Skeletal muscle tissue (tissue), 4 donors: ENCODE data around the gene POU2F1. TPM values are rescaled to one million over a fixed set of nuclear protein-coding genes. Genes with fewer than 3 reads are reported as not detected.

Experiments used
- H3K27ac ChIP-seq: one replicate; pipeline ENCODE4 v1.7.0; 2013; ENCODE audit warnings: mild to moderate bottlenecking, low read depth, low read length, inconsistent platforms
- H3K27me3 ChIP-seq, 3 donors: one replicate each; pipeline ENCODE4 v1.7.0; 2013; ENCODE audit warnings: low read length in 3 of 3; ENCODE audit not compliant: control insufficient read depth in 3 of 3, insufficient read depth in 3 of 3
- H3K36me3 ChIP-seq, 3 donors: one replicate each; pipeline ENCODE4 v1.7.0; 2013; ENCODE audit warnings: low read length in 3 of 3; ENCODE audit not compliant: control insufficient read depth in 3 of 3, insufficient read depth in 3 of 3
- H3K4me1 ChIP-seq, 3 donors: one replicate each; pipeline ENCODE4 v1.7.0; 2013; ENCODE audit warnings: low read length in 3 of 3, mild to moderate bottlenecking in 3 of 3; ENCODE audit not compliant: control insufficient read depth in 3 of 3, insufficient read depth in 3 of 3
- H3K4me3 ChIP-seq, 3 donors: one replicate each; pipeline ENCODE4 v1.7.0; 2013; ENCODE audit warnings: low read length in 3 of 3
- H3K9ac ChIP-seq, 3 donors: one replicate each; pipeline ENCODE4 v1.7.0; 2013; ENCODE audit warnings: low read length in 3 of 3, mild to moderate bottlenecking in 3 of 3, moderate library complexity in 2 of 3, low read depth in 1 of 3
- H3K9me3 ChIP-seq, 3 donors: one replicate each; pipeline ENCODE4 v1.7.0; 2013; ENCODE audit warnings: low read length in 3 of 3; ENCODE audit not compliant: control insufficient read depth in 3 of 3
- total RNA-seq: library from RNA; depleted of rRNA; stranded (reverse); fragments of >200 nt; gene quantifications from one replicate; pipeline ENCODE4 v1.2.3, GENCODE V29; 2014
- donor health status: Osteomylitis.

The POU2F1 gene
- total RNA-seq, 1 donor from 2014 or later = 11.5 TPM

GRCh38 chr1:167418391-167418790 lies 197.7 kb downstream of the POU2F1 start:
- H3K27ac ChIP-seq = no peak overlapping the region
- no peaks in the 10 kb centered on the region for H3K4me1 ChIP-seq
- no peaks in the 10 kb centered on the region for H3K27me3 ChIP-seq

GRCh38 chr1:167419245-167419644 lies 198.6 kb downstream of the POU2F1 start:
- Histone ChIP-seq H3K4me3 (no peak overlapping the region), H3K9ac (no peak overlapping the region), H3K27me3 (no peaks in the 10 kb centered on the region), H3K27ac (no peak overlapping the region), H3K9me3 (no peaks in the 10 kb centered on the region), H3K4me1 (no peaks in the 10 kb centered on the region), H3K36me3 (peaks cover 7 to 15% (median 15%) of the 10 kb centered on the region in 3 donors)

More at GRCh38 chr1:167418391-167418790, 197.7 kb downstream of the POU2F1 start:
- Histone ChIP-seq H3K4me3 (no peak overlapping the region), H3K36me3 (peaks cover 7 to 17% (median 17%) of the 10 kb centered on the region in 3 donors), H3K9ac (no peak overlapping the region), H3K9me3 (no peaks in the 10 kb centered on the region)

- H3K9me3 ChIP-seq = no peaks in the 10 kb centered on the region
- H3K9ac ChIP-seq = no peak overlapping the region
- no peak overlapping the region for H3K4me3 ChIP-seq
- no peak overlapping the region for H3K27ac ChIP-seq
- peaks cover 5 to 9% (median 7%) of the 10 kb centered on the region in 3 donors for H3K36me3 ChIP-seq
- no peaks in the 10 kb centered on the region for H3K27me3 ChIP-seq
- no peaks in the 10 kb centered on the region for H3K4me1 ChIP-seq
These were observed 199.8 kb downstream of the POU2F1 start for GRCh38 chr1:167420510-167420909.

- Histone ChIP-seq H3K4me1 (no peaks in the 10 kb centered on the region), H3K9me3 (no peaks in the 10 kb centered on the region), H3K36me3 (no peaks in the 10 kb centered on the region), H3K4me3 (no peak overlapping the region), H3K27me3 (no peaks in the 10 kb centered on the region), H3K9ac (no peak overlapping the region), H3K27ac (no peak overlapping the region)
These were observed 203.3 kb downstream of the POU2F1 start for GRCh38 chr1:167423684-167424619.

GRCh38 chr1:167425482-167425881 lies 204.8 kb downstream of the POU2F1 start:
- Histone ChIP-seq H3K9me3 (no peaks in the 10 kb centered on the region), H3K36me3 (no peaks in the 10 kb centered on the region), H3K4me3 (no peak overlapping the region), H3K27me3 (no peaks in the 10 kb centered on the region), H3K9ac (no peak overlapping the region), H3K4me1 (no peaks in the 10 kb centered on the region), H3K27ac (no peak overlapping the region)

GRCh38 chr1:167426716-167427115 lies 206.0 kb downstream of the POU2F1 start:
- H3K4me3 ChIP-seq = no peak overlapping the region
- no peaks in the 10 kb centered on the region for H3K27me3 ChIP-seq
- no peaks in the 10 kb centered on the region for H3K9me3 ChIP-seq
- no peaks in the 10 kb centered on the region for H3K36me3 ChIP-seq
- no peak overlapping the region for H3K27ac ChIP-seq
- H3K4me1 ChIP-seq = no peaks in the 10 kb centered on the region
- no peak overlapping the region for H3K9ac ChIP-seq

GRCh38 chr1:167427848-167428247 lies 207.2 kb downstream of the POU2F1 start:
- peak overlapping the region; percentile 45 for H3K27ac ChIP-seq
- no peaks in the 10 kb centered on the region for H3K9me3 ChIP-seq
- H3K4me3 ChIP-seq = no peak overlapping the region
- no peaks in the 10 kb centered on the region for H3K36me3 ChIP-seq
- H3K9ac ChIP-seq = no peak overlapping the region
- no peaks in the 10 kb centered on the region for H3K27me3 ChIP-seq
- H3K4me1 ChIP-seq = no peaks in the 10 kb centered on the region

- no peaks in the 10 kb centered on the region for H3K4me1 ChIP-seq
- no peaks in the 10 kb centered on the region for H3K9me3 ChIP-seq
- no peaks in the 10 kb centered on the region for H3K27me3 ChIP-seq
- H3K27ac ChIP-seq = peak overlapping the region; percentile 45
- no peak overlapping the region for H3K9ac ChIP-seq
- H3K4me3 ChIP-seq = no peak overlapping the region
- H3K36me3 ChIP-seq = no peaks in the 10 kb centered on the region
These were observed 207.7 kb downstream of the POU2F1 start for GRCh38 chr1:167428395-167428794.

GRCh38 chr1:167429612-167430011 lies 208.9 kb downstream of the POU2F1 start:
- Histone ChIP-seq H3K4me1 (no peaks in the 10 kb centered on the region), H3K4me3 (no peak overlapping the region), H3K9ac (no peak overlapping the region), H3K27me3 (peaks cover 0 to 2% (median 0%) of the 10 kb centered on the region in 3 donors), H3K36me3 (no peaks in the 10 kb centered on the region), H3K27ac (no peak overlapping the region), H3K9me3 (no peaks in the 10 kb centered on the region)

- H3K9me3 ChIP-seq = no peaks in the 10 kb centered on the region
- no peak overlapping the region for H3K27ac ChIP-seq
- no peaks in the 10 kb centered on the region for H3K36me3 ChIP-seq
These were observed 209.6 kb downstream of the POU2F1 start for GRCh38 chr1:167430134-167430848.

More at GRCh38 chr1:167430134-167430848, 209.6 kb downstream of the POU2F1 start:
- Histone ChIP-seq H3K9ac (no peak overlapping the region), H3K4me1 (no peaks in the 10 kb centered on the region), H3K4me3 (no peak overlapping the region), H3K27me3 (peaks cover 0 to 3% (median 0%) of the 10 kb centered on the region in 3 donors)
